Posterior vena cava (tissue), 2 donors: ENCODE measurements around the gene TMPRSS5. TPM values are rescaled to one million over a fixed set of nuclear protein-coding genes. Genes with fewer than 3 reads are reported as not detected.

Experiments used
- DNase-seq: peaks from one replicate; pipeline ENCODE4 v3.0.0-alpha.2; 2020; ENCODE audit warnings: low spot score
- intact Hi-C, 2 donors: fragments of 100-400 bp; cut with DNase I; formaldehyde crosslinking; loops; one replicate each; pipeline versions ENCODE4 v1.14.1 to v1.14.2; 2022 to 2023
- total RNA-seq, 2 donors: library from RNA; stranded (reverse); fragmentation: NEBNext Ultra II Directional; extraction: Animal tissue kit (Norgen Biotek cat#: 25700); gene quantifications; one replicate each; pipeline ENCODE4 v1.2.1, GENCODE V29; 2021
- donor health status: DM: yes; HTN: yes; CAD: no.
- donor health status: DM: yes; HTN: yes; CAD: no.

The TMPRSS5 gene
- total RNA-seq, 2 donors from 2014 or later: 0.51 to 0.76 TPM

DNA sequence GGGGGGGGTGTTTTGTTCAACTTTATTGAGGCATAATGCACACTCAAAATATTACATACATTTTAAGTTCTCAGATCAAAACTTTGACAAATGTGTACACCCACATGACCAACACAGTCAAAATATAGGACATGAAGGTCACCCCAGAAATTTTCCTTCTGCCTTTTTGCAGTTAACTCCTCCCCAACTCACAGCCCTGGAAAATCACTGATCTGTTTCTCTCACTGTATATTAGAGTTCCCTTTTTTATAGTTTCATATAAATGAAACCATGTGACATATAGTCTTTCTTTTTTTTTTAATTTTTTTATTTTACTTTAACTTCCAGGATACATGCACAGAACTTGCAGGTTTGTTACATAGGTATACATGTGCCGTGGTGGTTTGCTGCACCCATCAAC lies 4.6 kb downstream of the TMPRSS5 start:
- intact Hi-C loops: no loop called here
- no peak for DNase-seq

- DNase-seq: no peak
- intact Hi-C loops: no loop called here
Observed at GRCh38 chr11:113698515-113698914, 7.6 kb downstream of the TMPRSS5 start.

- intact Hi-C loops: no loop called here
- DNase-seq: no peak
Observed at GRCh38 chr11:113697756-113698407, 8.2 kb downstream of the TMPRSS5 start.

GRCh38 chr11:113697111-113697510 lies 9.0 kb downstream of the TMPRSS5 start:
- DNase-seq: no peak
- intact Hi-C loops: no loop called here

GRCh38 chr11:113695207-113695606 lies 10.9 kb downstream of the TMPRSS5 start:
- DNase-seq: no peak

GRCh38 chr11:113694390-113694789 lies 11.7 kb downstream of the TMPRSS5 start:
- no peak for DNase-seq
- intact Hi-C loops: no loop called here

More at GRCh38 chr11:113695207-113695606, 10.9 kb downstream of the TMPRSS5 start:
- intact Hi-C loops: no loop called here

DNA sequence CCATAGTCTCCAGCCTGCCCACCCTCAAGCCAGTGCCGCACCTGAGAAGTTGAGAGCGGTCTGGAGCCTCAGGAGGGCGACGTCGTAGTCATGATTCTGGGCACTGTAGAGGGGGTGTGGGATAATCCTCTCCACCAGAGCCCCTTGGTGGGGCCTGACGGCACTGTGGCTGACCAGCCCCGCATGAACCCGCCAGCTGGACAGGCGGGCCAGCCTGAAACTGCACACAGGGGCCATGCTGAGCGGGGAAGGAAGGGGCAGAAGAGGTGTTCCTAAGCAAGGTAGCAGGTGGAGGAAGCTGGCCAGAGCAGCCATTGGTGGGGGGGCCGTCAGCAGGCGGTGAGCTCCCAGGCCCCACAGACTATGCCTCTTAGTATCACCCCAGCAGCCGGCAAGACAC lies 13.1 kb downstream of the TMPRSS5 start:
- no peak for DNase-seq
- intact Hi-C loops: loop anchor here in 1 of 2 donors (1.0 kb wide), 1 partner anchor 12 kb away; no protein-coding TSS in a partner anchor

DNA sequence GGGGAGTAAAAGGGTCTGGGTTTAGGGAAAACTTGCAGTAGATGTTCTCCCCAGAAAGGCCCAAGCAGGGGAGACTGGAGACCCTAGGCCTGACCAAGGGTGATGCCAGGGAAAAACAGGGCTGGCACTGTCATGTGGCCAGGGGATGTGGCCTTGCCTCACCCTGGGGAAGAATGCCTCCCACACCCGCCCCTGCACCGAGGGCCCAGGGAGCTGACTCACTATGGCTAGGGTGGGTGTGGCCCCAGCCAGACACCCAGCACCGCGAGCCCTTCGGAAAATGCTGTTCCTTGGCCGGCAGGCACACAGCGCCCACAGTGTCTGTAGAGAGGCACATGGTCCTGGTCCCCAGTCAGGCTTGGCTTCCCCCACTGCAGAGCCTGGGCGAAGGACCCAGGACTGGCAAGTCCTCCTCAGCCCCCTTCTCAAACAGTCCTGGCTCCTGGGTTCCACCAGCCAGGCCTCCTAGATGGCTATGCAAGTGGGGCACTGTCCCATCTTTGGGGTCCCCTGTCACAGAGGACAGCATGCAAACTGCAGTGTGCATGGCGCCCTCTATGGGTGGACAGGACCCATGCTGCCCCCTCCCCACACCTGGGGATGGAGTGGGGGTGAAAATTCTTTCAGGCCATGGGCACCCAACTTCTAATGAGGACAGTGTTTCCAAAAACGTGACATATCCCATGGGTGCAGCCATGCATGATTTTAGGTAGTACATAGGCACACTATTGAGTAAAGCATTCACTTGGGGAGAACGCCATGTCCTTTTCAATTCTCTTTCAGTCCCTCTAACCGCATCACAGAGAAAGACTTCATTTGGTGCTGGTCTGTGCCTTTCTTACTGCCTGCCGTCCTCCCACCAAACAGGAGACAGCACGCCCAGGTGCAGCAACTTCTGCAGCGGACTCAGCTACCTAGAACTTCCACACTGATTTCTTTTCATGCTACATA lies 15.2 kb downstream of the TMPRSS5 start:
- no peak for DNase-seq
- intact Hi-C loops: no loop called here

DNA sequence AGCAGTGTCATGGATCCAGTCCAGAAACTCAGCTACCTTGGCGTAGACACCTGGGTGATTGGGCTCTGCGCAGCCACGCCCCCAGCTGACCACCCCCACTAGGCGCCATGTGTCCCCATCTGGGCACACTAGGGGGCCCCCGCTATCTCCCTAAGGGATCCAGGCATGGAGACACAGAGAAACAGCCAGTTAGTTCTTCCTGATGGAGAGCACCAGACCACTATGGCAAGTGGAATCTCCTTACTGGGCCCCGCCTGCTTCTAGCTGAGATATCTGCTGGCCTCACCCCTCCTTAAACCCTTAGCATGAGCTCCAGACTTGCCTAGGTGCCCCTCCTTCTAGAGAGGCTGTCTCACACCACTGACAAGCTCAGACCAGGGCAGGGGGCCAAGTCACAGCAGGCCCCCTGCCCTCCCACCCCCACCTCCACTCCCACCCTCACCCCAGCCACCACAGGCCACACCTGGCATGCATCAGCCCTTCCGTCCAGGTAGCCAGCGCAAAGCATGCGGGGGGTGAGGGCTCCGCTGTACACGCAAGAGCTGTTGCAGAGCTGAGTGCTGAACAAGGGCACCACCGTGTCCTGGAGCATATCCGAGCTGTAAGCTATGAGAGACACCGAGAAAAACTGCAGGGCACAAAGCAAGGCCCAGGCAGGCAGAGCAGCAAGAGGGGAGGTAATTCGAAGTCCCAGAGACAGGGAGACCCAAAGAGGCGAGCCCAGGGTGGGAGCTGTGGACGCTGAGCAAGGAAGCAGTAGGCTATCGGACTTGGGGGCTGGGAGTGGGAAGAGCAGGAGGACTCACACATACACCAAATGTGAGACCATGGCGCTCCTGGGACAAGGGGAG lies 16.1 kb downstream of the TMPRSS5 start:
- no peak for DNase-seq
- intact Hi-C loops: no loop called here

DNA sequence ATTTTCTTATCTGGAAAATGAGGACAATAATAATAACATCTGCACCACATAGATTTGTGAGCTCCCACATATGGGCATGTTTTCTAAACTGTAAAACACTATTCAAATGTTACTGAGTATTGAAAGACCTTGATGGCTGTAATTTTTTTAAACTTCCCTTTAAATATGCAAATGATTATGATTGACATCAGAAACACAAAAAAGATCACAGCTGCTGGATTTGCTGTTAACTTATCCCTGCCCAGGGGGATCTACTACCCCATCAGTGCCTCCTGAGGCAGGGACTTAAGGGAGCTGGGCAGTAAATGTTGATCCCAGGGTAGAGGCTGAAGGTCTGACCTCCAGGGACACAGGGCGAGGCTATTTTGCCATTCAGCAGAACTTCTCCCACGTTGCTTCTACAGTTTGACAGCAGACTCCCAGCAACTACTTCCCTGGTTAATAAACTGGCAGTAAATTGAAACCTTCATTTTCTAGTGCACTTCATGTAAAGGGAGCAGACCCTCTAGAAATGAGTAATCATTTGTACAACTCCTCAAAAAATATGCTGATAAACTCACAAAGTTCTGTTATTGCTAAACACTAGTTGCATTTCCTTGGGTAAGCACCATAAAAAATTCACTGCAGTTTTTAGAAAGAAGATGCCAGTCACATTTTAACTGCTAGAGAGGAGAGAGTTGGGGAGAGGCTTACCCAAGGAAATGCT lies 20.3 kb downstream of the TMPRSS5 start:
- DNase-seq: no peak
- intact Hi-C loops: no loop called here

DNA sequence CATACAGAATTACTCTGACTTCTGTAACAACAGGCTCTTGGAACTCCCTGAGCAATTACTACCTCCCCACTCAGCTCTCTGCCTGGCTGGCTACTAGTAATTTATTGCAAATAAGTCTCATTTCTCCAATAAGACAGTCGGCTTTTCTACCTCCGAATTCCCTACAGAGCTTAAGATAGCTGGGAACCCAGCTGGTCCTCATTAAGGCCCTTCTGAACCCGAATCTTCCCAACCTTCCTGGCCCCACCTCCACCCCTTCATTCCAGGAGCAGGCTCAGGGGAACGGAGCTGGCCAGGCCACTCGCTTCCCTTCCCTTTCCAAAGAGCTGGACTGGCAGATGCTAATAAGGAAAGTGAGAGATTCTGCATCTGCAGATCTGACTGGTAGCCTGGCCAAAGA lies 21.6 kb downstream of the TMPRSS5 start:
- intact Hi-C loops: no loop called here
- DNase-seq: no peak

DNA sequence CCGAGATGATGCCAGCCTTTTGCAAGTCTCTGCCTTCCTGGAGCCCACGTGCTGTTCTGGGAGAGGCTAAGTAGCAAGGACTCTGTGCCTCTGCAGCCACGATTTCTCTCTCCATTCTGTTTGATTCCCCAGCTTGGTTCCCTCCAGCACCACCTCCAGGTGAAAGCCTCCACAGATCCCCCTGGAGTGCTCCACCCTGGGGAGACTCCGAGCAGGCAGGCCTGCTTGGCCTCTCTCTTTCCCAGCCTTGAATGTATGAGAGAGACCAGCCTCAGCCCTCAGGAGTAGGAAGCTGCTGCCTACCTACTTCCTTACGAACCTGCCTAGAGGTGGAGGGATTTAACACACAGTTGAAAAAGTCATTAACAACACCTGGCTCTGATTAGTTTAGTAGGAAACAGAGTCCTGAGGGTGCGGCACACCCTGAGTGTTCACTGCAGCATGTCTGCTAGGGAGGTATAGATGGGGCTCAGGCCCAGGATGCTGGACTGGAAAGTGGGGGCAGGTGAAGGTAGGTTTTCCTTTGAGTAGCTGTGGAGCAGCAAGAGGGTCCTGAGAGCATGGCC lies 22.5 kb downstream of the TMPRSS5 start:
- DNase-seq: no peak
- intact Hi-C loops: no loop called here

DNA sequence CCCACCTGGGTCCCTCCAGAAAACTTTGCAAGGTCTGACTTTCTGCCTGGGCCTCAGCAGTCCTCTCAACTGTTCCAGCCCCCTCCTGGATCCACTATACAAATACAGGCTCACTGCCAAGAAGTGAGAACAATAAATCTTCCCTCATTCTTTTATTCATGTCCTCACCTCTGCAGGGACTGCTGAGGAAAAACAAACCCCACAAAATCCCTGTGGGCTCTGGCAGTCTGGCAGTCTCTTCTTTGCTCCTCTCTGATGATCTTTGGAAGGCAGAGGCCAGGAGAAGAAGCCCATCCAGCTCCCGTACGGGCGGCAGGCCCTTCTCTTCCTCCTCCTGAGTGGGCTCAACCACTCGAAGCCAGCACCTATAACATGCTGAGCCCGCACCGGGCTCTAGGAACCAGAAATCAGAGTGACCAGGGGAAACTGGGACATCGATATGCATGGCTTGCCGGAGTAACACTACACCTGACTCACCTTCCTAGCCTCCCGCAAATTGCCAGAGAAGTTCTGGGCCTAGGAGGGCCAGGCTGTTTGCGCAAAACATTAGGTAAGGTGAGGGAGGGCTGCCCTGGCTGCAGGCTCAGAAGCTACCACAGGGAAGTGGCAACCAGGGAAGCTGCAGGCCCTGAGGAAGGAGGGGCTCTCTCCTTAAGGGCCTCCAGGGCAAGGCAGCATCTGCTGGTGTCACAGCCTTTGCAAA lies 24.2 kb downstream of the TMPRSS5 start:
- no peak for DNase-seq
- intact Hi-C loops: loop anchor here in 1 of 2 donors (1.0 kb wide), 1 partner anchor 11 kb away; no protein-coding TSS in a partner anchor

- no peak for DNase-seq
- intact Hi-C loops: loop anchor here in 1 of 2 donors (1.0 kb wide), 1 partner anchor 12 kb away; no protein-coding TSS in a partner anchor
Observed at GRCh38 chr11:113681282-113681681, 24.8 kb downstream of the TMPRSS5 start.

DNA sequence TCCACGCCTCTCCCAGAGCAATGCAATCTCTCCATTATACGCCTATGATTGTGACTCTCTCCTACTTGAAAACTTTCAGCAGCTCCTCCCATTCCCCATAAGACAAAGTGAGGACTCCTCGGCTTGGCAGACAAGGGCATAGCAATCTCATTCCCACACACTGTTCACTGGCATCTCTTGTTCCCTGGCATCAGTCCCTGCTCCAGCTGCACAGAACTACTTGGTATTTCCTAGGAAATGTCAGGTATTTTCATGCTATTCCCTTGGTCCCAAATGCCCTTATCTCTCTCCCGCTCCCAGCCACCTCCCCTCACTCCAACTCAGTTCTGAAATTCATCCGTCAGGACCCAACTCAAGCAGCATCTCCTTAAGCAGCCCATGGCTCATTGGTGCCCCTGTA lies 28.4 kb downstream of the TMPRSS5 start:
- intact Hi-C loops: no loop called here
- DNase-seq: no peak

GRCh38 chr11:113675565-113675964 lies 30.5 kb downstream of the TMPRSS5 start:
- no peak for DNase-seq
- intact Hi-C loops: no loop called here

- no peak for DNase-seq
- intact Hi-C loops: no loop called here
Observed at GRCh38 chr11:113675003-113675561, 31.0 kb downstream of the TMPRSS5 start.

- no peak for DNase-seq
- intact Hi-C loops: no loop called here
Observed at GRCh38 chr11:113674397-113674685, 31.8 kb downstream of the TMPRSS5 start.
